ENCODE results near the gene DYNC2LI1. TPM values are rescaled to one million over a fixed set of nuclear protein-coding genes. Genes with fewer than 3 reads are reported as not detected.

Gene DYNC2LI1
- total RNA-seq, 1 donor from 2014 or later: 29.7 TPM

GRCh38 chr2:43848214-43848613 is 74.4 kb downstream of the DYNC2LI1 start:
- H3K27me3 ChIP-seq: no peaks in the 10 kb centered on the region
- no peaks in the 10 kb centered on the region for H3K9me3 ChIP-seq
- intact Hi-C loops (cut with DNase I): no loop called here
- no peaks in the 10 kb centered on the region for H3K4me1 ChIP-seq
- H3K4me3 ChIP-seq: no peak overlapping the region
- H3K36me3 ChIP-seq: no peaks in the 10 kb centered on the region
- peak; percentile 25 to 52 for DNase-seq (ENCODE audit: extremely low spot score in 2 of 2)
- TF ChIP-seq POLR2AphosphoS5 (IDR thresholded peaks at IDR 0.05; ENCODE audit: insufficient read depth in 1 of 2, low read depth in 1 of 2) (no peak), POLR2A (IDR thresholded peaks at IDR 0.05) (no peak), CTCF (IDR thresholded peaks at IDR 0.05) (no peak)
- H3K27ac ChIP-seq: no peak overlapping the region

- TF ChIP-seq CTCF (IDR thresholded peaks at IDR 0.05) (no peak), POLR2AphosphoS5 (IDR thresholded peaks at IDR 0.05; ENCODE audit: insufficient read depth in 1 of 2, low read depth in 1 of 2) (no peak), POLR2A (IDR thresholded peaks at IDR 0.05) (no peak)
- Histone ChIP-seq H3K4me3 (no peak overlapping the region), H3K36me3 (no peaks in the 10 kb centered on the region), H3K4me1 (no peaks in the 10 kb centered on the region), H3K9me3 (no peaks in the 10 kb centered on the region), H3K27me3 (no peaks in the 10 kb centered on the region), H3K27ac (no peak overlapping the region)
- DNase-seq (ENCODE audit: extremely low spot score in 2 of 2): peak; percentile 67 to 77
- intact Hi-C loops (cut with DNase I): no loop called here
These were observed 77.5 kb downstream of the DYNC2LI1 start for GRCh38 chr2:43851011-43851980.

GRCh38 chr2:43852196-43852730 is 78.4 kb downstream of the DYNC2LI1 start:
- H3K9me3 ChIP-seq: no peaks in the 10 kb centered on the region
- no peak overlapping the region for H3K27ac ChIP-seq
- no peaks in the 10 kb centered on the region for H3K4me1 ChIP-seq
- DNase-seq (ENCODE audit: extremely low spot score in 2 of 2): peak in 1 of 2 donors; percentile 90
- intact Hi-C loops (cut with DNase I): no loop called here
- TF ChIP-seq CTCF (IDR thresholded peaks at IDR 0.05): no peak
- TF ChIP-seq POLR2A (IDR thresholded peaks at IDR 0.05): no peak
- no peak for TF ChIP-seq POLR2AphosphoS5 (IDR thresholded peaks at IDR 0.05; ENCODE audit: insufficient read depth in 1 of 2, low read depth in 1 of 2)
- no peaks in the 10 kb centered on the region for H3K36me3 ChIP-seq
- no peak overlapping the region for H3K4me3 ChIP-seq
- no peaks in the 10 kb centered on the region for H3K27me3 ChIP-seq

GRCh38 chr2:43853141-43854081 is 79.6 kb downstream of the DYNC2LI1 start:
- TF ChIP-seq POLR2AphosphoS5 (IDR thresholded peaks at IDR 0.05; ENCODE audit: insufficient read depth in 1 of 2, low read depth in 1 of 2): no peak
- TF ChIP-seq POLR2A (IDR thresholded peaks at IDR 0.05): no peak
- TF ChIP-seq CTCF (IDR thresholded peaks at IDR 0.05): no peak
- peak; percentile 72 to 91 for DNase-seq (ENCODE audit: extremely low spot score in 2 of 2)
- Histone ChIP-seq H3K27ac (no peak overlapping the region), H3K4me3 (no peak overlapping the region), H3K36me3 (no peaks in the 10 kb centered on the region), H3K9me3 (no peaks in the 10 kb centered on the region), H3K4me1 (no peaks in the 10 kb centered on the region), H3K27me3 (no peaks in the 10 kb centered on the region)
- intact Hi-C loops (cut with DNase I): no loop called here
